Thoracic aorta endothelial cell (primary cell): ENCODE results near the gene IRAK4. TPM values are rescaled to one million over a fixed set of nuclear protein-coding genes. Genes with fewer than 3 reads are reported as not detected.

Experiments used
- total RNA-seq: library from RNA; depleted of rRNA; stranded (reverse); fragments of >200 nt; gene quantifications from 2 replicates; pipeline ENCODE4 v1.2.3, GENCODE V29; 2012

IRAK4 gene
- total RNA-seq, result 27.1 and 28.6 TPM in 2 replicates

GRCh38 chr12:43758728-43759563 is at the start of gene IRAK4, which contains the start of gene PUS7L:
Gene IRAK4, plus strand, starts transcription at chr12:43758951. Its CDS starts 9,161 bp downstream, at chr12:43768112.
Gene PUS7L, minus strand, starts transcription at chr12:43758790. Its CDS starts 3,545 bp downstream, at chr12:43755245.

GRCh38 chr12:43805860-43806736 is 47.3 kb downstream of the IRAK4 start, which contains the start of gene TWF1:
Gene TWF1, minus strand, starts transcription at chr12:43806317. Its CDS starts 72 bp downstream, at chr12:43806245.

GRCh38 chr12:43835656-43836474 is 77.1 kb downstream of the IRAK4 start, which contains the start of gene TMEM117:
Gene TMEM117, plus strand, starts transcription at chr12:43836081.

Other genes starting within 250 kb of the IRAK4 start
- gene ADAMTS20, start 206.7 kb upstream of the IRAK4 start, total RNA-seq, result not detected in 2 replicates
- 25.5 and 30.9 TPM in 2 replicates for gene PUS7L, start 161 bp upstream of the IRAK4 start, total RNA-seq
- 222 and 232 TPM in 2 replicates for gene TWF1, start 47.4 kb downstream of the IRAK4 start, total RNA-seq
- gene TMEM117, start 77.1 kb downstream of the IRAK4 start, total RNA-seq, result 3.6 and 3.7 TPM in 2 replicates